GM18861 (cell line): ENCODE measurements around the gene CHRM1.

Experiments
- ATAC-seq: cut with Tn5 transposase; IDR thresholded peaks from one replicate; pipeline ENCODE4 v1.9.1; 2021; ENCODE audit not compliant: unreplicated experiment

The CHRM1 gene

DNA sequence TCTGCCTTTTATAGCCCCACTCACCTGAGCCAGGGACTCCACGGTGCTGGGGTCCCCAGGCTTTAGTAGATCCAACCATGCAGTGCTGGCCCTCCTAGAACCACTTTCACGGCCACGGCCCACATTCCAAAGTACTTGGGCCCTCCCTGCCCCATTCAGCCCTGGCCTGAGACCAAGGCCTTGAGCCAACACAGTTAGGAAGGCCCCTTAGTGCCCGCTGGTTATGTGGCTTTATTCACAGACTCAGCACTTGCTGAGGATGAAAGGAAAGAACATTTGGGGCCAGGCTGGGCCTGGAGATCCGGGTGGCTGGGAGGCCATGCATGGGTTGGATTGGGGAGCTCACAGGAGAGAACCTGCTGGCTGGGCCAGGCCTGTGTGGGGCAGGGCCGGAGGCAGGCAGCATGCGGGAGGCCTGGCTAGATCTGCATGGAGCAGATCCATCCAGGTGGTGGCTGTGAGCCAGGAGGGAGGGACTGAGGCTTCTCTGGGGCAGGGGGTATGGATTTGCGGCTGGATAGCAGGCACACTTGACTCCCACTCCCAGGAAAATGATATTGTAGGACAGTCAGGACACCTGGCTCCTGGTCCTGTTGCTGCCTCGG, 12.6 kb downstream of the CHRM1 start:
- no peak for ATAC-seq

DNA sequence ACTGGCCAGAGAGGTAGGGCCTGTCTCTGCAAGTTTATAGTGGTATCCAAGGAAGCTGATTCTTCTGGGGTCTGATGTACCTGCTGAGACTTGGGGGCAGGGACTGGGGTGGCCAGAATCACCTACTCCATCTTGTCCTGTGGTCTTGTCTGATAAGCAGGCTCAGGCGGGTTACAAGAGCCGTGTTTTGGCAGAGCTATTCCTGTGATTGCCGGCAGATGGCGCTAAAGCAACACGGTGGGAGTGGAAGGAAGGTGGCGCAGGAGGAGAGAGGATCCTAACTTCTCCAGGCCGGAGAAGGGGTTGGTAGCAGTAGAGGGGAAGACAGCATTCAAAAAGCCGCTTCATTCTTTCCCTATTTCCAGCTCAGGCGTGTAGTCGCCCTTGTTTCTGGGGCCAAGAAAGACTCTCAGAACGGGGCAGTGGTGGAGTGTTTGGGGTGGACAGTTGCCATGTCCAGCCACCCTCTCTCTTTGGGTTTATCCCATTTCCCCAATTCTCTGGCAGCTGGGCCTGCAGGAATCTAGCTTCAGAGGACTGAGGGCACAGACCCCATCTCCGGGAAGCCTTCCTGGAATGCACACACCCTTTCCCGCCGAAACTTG, 15.1 kb downstream of the CHRM1 start:
- no peak for ATAC-seq

DNA sequence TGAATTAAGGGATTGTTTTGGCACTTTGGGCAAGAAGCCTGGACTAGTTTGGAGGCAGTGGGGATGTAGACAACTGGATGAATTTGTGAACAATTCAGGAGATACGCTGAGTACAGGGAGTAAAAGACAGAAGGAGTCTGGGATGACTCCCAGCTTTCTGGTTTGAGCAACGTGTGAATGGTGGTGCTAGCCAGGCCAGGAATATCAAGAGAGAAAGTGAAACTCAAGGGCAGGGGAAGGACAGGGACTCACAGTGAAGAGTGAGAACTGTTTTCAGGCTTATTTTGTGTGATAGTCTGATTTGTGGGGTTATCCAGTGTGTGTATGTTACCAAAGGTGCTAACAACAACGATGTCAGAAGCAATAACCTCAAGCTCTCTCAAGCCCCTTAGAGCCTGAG, 15.9 kb downstream of the CHRM1 start:
- ATAC-seq: no peak

DNA sequence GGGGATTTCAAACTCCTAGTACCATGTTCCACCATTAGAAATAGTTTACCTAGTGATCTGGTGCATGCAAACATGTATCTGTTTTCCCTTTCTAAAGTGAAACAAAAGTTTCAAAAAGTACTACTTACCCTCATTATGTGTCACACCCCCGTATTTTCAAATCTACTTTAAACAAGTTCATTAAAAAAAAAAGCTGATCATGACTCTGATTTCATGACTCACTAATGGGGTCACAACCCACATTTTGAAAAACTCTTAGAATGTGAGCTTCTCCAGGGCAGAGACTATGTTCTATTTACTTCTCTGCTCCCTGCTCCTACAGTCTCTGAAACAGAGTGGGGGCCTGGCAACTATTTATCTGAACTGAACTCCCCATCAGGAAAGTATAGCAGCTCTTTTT, 18.2 kb downstream of the CHRM1 start:
- ATAC-seq: no peak

DNA sequence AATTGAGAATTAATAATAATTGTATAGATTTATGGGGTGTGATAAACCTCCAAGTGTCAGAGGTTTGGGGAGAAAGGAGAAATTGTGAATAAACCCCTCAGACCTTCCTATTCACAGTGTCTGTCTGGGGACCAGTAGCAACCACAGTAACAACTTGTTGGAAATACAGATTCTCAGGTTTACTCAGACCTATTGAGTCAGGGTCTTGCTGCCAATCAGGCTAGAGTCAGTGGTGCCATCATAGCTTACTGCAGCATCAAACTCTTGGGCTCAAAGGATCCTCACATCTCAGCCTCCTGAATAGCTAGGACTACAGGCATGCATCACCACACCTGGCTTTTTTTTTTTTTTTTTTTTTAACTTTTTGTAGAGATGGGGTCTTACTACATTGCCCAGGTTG, 23.1 kb downstream of the CHRM1 start:
- ATAC-seq: no peak

DNA sequence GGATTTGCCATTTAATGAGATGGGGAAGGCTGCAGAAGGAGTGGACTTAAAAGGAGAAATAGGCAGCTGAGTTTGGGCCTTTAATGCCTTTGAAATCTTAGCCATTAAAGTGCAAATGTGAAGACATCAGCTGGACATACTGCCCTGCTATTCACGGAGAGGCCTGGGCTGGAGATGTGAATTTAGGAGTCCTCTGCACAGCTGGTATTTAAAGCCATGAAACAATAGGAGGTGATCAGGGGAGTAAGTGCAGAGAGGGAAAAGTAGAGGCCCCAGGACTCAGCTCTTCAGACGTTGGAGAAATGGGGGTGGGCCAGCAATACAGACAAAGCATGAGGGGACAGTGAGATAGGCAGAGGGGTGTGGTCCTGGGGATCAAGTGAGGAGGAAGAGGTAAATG, 23.9 kb downstream of the CHRM1 start:
- ATAC-seq: no peak

DNA sequence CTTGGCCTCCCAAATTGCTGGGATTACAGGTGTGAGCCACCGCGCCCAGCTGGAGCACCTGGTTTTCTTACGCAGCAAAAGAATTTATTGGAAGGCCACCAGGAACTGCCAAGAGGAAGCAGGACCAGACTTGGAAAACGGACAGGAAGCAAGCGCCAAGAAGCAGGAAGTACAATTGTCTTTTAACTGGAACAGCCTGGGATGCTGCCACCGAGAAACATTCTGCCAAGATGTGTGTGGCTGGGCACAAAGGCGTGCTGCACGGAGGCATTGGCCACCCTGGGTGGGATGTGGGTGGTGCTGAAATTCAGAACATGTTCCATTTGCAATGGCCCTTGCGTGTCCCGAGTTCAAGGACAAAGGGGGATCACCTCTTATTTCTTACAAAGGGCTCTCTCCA, 25.1 kb downstream of the CHRM1 start:
- ATAC-seq: no peak

DNA sequence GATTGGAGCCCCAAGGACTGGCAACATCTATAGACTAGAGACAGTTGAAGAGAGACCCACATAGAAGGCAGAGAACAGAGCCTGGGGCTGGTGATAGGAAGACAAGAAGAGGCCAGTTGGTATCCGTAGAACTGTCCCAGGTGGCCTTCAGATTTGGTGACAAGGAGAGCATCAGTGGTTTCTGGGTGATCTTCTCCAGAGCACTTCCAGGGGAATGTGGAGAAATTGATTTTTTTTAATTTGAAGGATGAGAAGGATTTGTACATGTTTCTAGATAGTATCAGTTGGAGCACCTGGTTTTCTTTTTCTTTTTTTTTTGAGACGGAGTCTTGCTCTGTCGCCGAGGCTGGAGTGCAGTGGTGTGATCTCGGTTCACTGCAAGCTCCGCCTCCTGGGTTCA, 25.7 kb downstream of the CHRM1 start:
- no peak for ATAC-seq

DNA sequence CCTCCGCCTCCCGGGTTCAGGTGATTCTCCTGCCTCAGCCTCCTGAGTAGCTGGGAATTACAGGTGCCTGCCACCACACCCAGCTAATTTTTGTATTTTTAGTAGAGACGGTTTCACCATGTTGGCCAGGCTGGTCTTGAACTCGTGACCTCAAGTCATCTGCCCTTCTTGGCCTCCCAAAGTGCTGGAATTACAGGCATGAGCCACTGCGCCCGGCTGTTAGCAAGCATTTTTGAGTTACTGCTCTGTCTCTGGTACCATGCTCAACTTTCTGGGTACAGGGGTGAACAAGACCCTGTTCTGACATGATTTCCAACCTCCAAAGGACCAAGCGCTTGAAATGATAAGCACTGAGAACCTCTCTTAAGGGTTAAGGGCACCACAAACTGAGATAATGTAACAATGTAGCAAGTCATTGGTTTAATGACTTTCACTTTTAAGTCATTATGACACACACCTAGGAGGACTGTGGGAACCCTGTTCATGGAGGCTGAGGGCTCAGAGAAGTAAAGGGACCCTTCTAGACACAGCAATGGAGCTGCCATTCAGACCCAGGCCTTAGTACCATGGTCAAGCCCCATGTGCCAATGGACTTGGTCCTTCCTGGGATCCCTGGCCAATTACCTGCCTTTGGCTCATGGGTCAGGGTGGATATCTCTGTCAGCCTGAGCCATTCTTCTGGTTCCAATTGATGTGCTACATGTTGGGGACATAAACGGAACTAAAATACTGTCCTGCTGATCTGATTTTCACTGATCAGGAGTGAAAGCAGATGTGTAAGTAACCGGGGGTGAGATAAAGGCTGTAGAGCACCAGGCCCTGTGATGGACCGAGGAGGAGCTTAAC, 28.9 kb downstream of the CHRM1 start:
- ATAC-seq: no peak

DNA sequence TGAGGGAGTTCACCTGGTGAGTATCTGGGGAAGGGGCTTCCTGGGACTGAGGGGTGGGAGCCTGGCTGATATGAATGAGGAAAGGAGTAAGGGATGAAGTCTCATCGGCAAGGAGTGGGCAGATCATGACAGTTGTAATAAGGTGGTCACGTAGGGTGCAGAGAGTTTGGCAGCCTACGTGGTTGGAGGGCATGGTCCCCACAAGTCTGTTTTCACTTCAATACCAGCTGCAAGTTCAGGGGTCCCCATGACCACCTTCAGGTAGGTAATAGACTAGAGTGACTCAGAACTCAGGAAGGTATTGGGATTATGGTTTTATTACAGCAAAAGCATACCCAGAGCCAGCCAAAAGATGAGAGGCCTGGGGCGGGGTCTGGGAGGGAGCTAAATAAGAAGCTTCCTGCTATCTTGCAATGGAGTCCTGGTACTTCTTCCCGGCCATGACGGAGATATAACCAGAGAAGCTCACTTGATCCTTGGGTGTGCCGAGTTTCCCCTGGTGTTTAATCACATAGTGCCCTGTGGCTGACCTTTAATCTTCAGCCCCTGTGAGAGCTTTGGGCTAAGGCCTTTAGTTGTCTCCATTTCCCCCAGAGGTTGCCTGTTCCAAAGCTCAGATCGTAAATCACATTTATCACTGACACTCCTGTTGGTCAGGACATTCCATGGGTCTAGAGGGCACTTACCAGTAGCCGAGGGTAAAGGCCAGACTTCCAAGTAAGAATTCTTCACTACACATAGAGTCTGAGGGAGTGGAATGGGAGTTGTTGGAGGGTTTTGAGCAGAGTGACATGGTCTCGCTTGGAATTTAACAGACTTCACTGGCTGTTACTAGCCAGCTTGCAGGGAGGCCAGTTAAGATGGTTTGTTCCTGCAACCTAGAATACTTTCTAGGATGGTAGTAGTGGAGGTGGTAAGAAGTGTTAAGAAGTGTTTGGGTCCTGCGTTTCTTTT, 31.4 kb downstream of the CHRM1 start:
- ATAC-seq: no peak

DNA sequence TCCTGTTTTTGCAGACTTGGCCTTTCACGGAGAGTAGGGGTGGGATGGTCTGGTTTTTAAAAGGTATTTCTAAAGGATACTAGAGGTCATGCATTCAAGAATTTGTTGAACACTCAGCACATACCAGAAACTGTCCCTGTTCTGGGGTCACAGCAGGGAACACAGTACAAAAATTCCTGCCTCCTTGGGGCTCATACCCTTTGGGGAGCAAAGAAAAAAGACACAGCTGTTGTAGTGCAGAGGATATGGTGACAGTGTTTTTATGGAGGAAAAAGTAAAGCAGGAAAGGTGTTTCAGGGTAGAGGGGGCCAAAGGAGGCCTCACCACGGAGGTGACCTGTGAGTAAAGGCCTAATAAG, 32.1 kb downstream of the CHRM1 start:
- ATAC-seq: no peak

DNA sequence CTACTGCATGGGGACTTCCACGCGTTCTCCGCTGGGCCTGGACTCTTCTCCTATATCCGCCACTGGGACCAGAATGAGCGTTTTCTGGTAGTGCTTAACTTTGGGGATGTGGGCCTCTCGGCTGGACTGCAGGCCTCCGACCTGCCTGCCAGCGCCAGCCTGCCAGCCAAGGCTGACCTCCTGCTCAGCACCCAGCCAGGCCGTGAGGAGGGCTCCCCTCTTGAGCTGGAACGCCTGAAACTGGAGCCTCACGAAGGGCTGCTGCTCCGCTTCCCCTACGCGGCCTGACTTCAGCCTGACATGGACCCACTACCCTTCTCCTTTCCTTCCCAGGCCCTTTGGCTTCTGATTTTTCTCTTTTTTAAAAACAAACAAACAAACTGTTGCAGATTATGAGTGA, 32.8 kb downstream of the CHRM1 start:
- ATAC-seq: no peak

DNA sequence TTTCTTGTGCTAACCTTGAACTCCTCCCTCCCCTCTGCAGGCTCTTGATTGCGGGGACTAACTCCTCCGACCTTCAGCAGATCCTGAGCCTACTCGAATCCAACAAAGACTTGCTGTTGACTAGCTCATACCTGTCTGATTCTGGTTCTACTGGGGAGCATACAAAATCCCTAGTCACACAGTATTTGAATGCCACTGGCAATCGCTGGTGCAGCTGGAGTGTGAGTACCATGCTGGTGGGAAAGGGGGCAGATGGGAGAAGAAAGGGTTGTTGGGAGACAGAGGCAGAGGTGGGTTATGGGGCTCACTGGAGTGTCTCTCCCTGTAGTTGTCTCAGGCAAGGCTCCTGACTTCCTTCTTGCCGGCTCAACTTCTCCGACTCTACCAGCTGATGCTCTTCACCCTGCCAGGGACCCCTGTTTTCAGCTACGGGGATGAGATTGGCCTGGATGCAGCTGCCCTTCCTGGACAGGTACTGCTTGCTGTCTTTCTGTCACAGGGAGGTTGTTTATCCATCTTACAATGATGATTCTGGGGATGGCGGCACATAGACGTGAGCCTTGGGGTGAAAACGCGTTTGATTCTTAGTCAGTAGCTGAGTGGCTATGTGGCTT, 35.9 kb downstream of the CHRM1 start:
- ATAC-seq: no peak

DNA sequence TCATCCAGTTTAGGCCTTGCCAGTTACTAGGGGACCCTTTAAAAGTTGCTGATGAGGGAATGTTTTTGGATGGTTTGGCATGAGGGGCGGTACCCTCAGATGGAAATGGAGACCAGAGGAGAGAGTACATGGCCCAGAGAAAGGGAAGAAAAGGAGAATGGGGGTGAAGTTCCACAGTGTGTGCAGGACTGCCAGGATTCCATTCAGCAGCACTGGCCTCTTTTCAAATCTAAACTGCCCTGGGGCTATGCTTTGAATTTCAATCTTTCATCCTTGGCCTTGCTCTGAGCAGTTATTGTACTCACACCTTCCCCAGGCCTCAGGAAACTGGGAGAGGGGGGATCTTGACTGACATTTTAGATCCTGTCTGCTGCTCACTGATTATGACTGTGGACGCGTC, 37.5 kb downstream of the CHRM1 start:
- ATAC-seq: no peak

DNA sequence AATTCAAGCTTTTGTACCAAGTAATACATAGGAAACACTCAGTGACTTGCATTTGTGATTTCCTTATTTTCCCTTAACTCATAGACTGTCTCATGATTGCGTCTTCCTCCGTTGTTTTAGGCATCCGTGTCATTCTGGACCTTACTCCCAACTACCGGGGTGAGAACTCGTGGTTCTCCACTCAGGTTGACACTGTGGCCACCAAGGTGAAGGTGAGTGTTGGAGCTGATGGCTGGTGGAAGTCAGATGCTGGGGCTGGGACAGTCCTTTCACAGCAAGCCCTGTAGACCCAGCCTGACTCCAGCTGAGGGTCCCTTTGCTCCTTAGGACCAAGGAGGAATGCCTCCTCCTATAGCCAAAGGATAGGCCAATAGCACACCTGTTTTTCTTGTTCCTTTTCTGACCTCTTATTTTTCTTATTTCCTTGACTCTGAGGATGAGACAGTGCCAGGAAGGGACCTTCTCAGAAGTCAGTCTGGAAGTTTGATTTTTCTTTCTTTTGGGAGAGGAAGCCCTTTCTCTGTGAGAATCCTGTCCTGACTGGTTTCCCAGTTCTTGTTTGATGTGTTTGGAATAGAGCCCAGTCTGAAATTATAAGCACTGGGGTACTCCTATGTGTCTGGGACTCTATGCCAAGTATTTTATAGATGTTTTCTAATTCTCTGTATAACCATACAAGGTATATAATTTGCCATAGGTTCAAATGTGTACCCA, 38.2 kb downstream of the CHRM1 start:
- ATAC-seq: no peak

DNA sequence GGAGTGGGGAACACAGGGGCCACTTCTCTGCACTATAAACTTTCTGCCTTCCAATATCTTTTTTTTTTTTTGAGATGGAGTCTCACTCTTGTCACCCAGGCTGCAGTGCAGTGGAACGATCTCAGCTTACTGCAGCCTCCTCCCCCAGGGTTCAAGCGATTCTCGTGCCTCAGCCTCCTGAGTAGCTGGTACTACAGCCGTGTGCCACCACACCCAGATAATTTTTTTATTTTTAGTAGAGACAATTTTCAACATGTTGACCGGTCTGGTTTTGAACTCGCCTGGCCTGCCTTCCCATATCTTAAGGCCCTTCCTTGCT, 38.8 kb downstream of the CHRM1 start:
- no peak for ATAC-seq

DNA sequence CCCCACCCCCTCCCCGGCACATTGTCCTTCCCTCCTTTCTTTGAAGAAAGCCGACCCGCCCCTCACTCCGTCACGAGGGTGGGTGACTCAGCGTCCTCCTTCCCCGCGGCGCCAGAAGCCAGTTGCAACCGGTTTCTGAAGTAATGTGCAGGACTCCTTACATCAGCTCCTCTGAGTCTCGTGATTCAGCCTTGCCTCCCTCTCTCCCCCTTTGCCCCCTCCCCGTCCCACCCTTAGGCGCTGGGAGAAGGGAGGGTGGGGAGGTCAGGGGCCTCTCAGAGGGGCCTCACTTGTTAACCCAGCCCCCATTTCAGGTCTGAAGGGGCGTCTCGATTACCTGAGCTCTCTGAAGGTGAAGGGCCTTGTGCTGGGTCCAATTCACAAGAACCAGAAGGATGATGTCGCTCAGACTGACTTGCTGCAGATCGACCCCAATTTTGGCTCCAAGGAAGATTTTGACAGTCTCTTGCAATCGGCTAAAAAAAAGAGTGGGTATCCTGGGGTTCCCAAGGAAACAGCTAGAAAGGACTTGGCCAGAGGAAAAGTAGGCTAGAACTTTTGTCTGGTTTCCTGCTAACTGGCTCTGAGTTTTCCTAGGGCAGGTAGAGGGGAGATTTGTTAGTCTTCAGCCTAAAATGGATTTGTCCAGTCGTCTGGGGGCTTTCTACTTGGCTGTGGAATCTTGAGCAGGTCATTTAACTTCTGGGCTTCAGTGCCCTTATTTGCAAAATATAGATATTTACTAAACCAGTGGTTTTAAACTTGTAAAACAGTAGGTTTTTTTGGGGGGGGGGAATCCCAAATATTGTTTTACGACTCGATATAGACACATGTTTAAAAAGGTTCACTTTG, 39.4 kb downstream of the CHRM1 start:
- ATAC-seq: peak; percentile 32

DNA sequence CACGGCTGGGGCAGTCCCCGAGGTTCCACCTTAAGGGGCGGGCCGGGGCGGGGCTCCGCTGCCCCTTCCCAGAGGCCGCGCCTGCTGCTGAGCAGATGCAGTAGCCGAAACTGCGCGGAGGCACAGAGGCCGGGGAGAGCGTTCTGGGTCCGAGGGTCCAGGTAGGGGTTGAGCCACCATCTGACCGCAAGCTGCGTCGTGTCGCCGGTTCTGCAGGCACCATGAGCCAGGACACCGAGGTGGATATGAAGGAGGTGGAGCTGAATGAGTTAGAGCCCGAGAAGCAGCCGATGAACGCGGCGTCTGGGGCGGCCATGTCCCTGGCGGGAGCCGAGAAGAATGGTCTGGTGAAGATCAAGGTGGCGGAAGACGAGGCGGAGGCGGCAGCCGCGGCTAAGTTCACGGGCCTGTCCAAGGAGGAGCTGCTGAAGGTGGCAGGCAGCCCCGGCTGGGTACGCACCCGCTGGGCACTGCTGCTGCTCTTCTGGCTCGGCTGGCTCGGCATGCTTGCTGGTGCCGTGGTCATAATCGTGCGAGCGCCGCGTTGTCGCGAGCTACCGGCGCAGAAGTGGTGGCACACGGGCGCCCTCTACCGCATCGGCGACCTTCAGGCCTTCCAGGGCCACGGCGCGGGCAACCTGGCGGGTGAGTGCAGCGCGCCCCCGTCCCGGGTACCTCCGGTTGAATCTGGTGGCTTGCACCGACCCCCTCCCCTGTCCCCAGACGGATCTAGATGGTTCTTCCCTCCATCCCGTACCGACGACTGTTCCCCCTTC, 40.2 kb downstream of the CHRM1 start, which contains the start of gene SLC3A2:
TSS of gene SLC3A2 (plus strand) at position 94 of the 776 bp plus-strand sequence. CDS start at position 222, 128 bp downstream.
- peak; percentile 57 for ATAC-seq
